ENCODE results near the gene FAM199X.

FAM199X gene

DNA sequence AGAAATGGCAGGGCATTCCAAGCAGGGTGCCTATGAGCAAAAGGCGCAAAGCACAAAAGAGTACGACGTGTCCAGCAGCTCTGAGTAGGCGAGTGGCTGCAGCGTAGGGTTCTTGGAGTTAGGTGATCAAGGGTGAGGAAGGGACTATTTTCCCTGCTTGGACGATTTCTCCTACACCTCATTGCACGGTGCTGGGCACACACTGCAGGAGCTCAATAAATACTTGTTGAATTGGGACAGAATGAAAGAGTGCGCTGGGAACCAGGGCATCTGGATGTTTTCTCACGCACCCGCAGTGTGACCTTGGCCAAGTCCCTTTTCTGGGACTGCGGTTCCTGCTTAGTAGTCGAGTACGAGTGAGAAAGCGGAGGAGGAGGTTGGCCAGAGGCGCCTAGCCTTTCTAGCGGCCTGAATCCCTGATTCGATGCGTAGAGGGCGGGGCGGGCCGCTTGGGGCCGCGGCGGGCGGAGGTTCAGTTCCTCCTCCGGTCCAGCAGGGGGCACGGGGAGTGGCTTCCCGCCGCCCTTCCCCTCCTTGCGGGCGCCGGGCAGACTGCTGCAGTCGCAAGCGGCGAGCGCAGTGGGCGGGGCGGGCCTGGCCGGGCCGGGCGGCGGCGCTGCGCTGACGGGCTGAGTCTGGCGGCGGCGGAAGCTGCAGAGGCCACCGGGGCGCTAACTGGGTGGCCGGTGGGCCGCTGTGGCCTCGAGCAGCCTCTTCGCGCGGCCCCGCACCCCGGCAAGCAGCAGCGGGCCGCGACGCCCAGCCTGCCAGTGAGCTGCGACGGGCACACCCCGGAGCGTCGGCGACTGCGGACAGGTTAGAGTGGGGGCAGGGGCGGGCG lies at the start of gene FAM199X:
FAM199X (plus strand) TSS at position 560 of the 841 bp plus-strand sequence. CDS start 333 bp downstream, outside the sequence.
- peak; percentile 11 for DNase-seq

DNA sequence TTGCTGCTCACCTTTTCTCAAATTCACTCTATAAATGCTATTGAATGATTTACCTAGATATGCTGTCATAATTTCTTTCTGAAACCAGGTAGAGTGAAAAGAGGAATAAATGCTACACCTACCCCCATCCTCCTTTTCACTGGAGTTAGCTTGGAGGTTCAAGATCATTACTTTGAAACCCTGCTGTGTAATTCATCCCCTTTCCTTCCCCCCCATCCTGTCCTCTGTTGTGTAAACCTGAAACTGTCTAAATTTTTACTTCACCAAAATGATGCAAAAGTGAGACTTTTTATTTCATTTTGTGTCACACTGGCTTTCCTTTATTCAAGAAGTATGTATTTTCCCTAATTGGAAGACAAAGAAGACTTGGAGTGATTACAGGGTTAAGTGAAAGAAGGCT lies 48.5 kb upstream of the FAM199X start:
- no peak for DNase-seq

DNA sequence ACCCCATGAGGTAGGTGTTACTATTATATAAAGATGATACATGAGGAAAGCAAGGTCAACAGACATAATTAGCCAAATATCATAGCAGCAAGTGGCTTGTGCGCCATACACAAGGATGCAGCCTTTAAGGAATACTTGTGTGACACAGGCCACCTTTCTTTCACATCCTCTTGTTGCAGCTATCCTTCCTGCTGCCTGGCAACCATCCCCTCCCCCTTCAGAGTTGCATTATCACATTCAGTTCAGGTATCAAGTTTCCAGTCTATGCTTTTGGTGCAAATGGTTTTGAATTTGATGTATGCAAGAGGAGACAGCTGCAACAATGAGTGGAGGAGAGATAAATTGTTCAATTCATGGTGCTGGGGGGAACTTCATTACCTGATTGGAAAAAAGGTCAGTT lies 47.5 kb upstream of the FAM199X start:
- DNase-seq = no peak

DNA sequence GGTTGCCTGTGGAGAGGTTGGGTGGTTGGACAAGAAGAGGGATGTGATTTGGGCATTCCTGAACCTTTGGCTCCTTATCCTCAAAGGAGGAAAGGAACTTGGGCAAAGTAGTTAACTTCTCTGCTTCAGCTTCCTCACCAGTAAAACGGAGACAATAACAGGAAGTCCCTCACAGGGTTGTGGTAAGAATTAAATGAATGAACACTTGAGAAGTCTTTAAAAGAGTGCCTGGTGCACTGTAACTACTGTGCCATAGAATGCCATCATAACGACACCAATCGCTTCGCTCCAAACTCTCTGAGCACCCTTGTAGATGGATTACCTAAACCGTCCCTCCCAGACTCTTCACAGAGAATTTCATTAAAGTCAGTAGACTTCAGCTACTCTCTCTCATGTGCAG lies 43.4 kb upstream of the FAM199X start:
- peak; percentile 1 for DNase-seq

DNA sequence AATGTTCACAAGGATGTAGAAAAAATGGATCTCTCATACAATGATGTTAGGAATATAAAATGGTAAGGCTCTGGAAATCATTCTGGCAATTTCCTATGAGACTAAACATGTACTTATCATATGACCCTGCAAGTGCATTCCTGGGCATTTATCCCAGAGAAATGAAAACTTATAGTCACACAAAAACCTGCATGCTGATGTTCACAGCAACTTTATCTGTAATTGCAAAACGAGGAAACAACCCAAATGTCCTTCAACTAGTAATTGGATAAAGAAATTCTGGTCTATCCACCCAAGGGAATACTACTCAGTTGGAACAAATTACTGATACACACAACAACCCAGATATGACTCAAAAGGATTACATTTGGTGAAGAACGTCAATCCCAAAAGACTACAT lies 39.4 kb upstream of the FAM199X start:
- DNase-seq = no peak

DNA sequence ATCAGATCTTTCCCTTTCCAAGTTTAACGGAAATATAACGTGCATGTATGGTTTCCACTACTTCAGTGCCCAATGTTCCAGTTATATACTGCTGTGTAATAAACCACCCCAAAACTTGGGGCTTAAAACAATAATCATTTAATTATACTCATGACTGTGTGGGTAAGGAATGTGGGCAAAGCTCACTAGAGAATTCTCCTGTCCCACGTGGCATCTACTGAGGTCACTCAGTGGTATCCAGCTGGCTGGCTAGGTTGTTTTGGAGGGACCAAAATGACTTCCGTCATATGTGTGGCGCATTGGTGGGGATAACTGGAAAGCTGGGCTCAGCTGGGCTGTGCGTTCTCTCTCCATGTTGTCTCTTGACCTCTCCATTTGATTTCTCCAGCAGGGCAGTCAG lies 35.4 kb upstream of the FAM199X start:
- no peak for DNase-seq

DNA sequence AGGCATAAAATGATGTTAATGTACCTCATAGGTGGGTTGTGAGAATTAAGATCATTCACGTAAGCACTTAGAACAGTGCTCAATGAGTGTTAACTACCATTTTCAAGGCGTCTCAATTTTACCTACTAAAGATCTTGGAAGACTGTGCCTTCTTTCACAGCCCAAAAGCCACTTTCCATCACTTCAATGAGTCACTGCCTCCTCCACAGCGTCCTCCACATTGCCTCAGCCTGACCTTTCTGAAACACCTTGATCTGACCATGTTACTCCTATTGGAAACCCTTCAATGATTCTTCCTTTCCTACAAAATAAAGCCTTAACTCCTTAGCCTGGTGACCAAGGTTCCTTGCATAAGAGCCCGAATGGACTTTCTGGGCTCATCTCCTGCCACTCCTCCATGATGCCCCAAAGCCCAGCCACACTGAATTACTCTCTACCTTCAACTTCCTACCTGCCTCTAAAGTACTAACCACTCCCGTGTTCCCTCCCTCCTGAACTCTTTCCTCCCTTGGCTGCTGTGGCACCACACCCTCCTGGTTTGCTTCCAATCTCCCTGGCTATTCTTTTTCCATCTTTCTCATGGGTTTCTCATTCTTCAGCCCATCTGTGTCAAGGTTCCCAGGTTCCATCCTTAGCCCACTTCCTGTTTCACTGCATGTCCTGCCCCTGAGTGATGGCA lies 31.5 kb upstream of the FAM199X start:
- no peak for DNase-seq

DNA sequence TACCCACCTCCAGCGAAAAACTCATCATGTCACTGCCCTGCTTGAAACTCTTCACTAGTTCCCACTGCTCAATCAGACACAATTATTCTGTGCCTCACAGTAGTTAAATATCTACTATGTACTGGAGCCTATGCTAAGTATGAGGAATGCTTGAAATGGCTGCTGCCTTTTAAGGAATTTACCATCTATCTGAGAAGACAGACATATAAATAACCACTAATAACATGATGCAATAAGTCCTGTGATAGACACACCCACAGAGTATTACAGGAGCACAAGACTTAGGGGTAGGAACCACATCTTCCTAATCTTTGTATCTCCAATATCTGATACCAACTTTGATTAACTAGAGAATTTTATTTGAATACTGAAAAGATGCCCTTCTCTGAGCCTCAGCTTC lies 30.6 kb upstream of the FAM199X start:
- DNase-seq = no peak

DNA sequence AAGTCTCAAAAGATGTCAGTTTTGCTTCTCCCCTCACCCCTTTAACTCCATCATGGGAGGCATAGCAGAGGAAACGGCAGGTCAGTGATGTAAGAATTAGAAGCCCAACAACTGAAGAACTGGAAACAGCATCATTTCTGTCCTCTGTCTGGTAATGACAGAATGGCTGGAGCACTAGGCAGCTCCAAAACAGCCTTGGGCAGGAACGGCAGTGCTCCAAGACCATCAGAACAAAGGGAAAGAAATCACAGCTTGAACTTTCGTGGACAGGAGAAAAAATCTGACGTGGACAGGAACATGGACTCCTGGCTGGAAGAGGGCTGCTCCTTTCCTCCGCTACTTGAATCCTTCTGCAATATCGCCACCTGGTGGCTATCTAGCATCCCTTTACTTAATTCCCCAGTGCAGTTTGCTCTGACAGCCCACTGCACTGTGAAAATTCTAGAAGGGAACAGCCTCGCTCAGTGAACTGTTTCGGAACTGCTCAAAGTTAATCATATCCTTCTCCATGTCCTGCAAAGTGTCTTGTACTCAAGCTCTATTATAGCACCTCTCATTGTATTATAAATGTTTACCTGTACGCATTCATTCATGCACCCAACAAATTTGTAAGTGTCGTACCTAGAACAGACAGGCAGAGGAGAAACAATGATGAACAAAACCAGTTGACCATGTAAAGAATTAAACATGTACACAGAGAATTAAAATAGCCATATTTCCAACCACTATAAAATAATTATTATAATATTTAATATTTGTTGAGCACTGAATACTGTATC lies 29.8 kb upstream of the FAM199X start:
- no peak for DNase-seq

DNA sequence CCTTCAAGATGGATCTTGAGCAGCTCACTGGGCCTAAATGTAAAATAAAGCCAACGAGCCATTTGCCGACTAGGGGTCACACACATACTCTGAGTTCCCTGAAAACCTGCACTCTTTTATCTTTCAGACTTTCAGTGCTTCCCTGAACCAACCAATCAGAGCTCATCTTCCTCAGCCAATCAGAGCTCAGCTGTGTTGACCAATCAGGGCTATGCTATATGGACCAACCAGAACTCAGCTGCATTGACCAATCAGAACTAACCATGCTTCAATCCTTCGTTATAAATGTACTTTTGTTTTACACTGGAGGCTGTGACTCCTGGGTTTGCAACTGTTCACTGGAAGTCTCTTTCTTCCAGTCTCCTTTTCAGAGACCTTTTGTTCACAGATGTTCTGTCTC lies 28.8 kb upstream of the FAM199X start:
- DNase-seq = no peak

DNA sequence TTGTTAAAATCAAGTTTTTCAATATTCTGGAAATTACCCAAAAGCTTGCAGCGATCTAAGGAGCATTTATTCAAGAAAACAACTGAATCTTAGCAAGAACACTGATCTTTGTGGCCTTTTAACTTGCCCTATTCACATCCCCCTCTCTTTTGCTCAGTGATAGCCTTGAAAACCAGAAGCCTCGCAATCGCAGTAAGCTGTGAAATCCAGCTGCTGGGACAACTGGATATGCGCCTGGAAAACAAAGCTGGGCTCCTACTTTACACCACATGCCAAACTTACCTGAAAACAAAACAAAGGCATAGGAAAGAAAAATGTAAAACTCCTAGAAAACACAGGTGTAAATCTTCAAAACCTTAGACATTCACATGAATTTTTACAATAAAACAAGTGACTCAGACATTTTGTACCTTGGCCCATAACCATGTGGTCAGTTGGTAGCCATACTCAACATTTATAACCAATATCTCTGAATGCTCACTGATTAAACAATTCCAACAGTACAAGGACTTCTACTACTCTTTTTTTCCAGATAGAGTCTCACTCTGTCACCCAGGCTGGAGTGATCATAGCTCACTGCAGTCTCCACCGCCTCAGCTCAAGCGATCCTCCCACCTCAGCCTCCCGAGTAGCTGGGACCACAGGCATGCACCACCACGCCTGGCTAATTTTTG lies 25.0 kb upstream of the FAM199X start:
- no peak for DNase-seq

DNA sequence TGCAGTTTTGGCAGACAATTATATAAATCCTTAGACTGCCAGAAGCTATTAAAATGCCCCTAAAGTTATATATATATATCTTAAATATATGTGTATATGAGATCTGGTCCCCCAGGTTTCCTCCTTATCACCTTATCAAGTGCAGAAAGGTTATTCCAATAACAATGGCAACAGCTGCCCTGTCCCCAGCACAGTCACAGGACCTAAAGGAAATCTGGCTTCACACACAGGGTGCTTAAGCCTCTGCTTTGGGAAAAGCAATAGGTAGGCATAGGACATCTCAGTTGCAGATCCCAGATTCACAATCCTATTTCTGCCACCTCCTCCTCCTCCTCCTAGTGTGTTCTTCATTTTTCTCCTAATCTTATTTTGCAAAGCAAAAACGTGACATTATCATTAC lies 15.2 kb upstream of the FAM199X start:
- DNase-seq = no peak

DNA sequence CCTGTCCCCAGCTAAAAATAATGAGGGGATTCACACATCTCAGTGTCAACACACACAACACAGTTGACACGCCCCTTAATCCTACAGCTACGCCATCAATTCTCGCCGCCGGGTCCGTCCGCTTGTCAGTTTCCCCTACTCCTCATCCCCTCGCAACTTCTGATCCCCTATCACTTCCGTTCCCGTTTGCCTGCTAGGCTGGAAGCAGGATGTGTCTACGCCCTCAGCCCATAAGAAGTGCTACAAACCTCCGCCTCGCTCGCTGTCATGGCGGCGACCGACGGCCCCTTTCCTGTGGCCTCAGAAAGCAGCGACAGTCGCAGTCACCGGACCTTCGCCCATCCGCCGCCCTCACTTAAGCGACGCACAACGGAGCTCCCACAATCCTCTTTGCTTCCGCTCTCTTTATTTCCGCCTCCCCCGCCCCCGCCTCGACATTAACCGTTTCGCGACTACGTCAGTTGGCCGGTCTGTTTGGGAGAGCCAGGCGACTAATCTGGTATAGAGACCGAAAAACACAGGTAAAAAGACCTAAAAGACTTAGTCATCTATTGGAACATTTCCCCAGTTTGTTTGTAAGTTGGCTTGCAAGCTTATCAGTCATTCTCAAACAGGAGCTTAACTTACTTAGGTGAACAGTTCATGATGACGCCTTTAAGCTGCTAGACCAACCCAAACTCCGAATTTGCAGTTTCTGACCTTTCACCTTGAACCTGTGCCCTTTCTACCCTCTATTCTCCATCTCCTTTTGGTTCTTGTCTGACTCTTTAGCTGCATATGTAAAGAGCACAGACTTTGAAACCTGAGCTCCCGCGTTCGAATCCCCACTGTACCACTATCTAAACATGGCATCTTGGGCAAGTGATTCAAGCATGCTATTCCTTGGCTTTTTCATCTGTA lies 9.4 kb upstream of the FAM199X start, which contains the start of gene SLC25A53:
SLC25A53 (minus strand) TSS at position 380 of the 900 bp plus-strand sequence. CDS start 51,752 bp downstream, outside the sequence.
- peak; percentile 29 for DNase-seq

DNA sequence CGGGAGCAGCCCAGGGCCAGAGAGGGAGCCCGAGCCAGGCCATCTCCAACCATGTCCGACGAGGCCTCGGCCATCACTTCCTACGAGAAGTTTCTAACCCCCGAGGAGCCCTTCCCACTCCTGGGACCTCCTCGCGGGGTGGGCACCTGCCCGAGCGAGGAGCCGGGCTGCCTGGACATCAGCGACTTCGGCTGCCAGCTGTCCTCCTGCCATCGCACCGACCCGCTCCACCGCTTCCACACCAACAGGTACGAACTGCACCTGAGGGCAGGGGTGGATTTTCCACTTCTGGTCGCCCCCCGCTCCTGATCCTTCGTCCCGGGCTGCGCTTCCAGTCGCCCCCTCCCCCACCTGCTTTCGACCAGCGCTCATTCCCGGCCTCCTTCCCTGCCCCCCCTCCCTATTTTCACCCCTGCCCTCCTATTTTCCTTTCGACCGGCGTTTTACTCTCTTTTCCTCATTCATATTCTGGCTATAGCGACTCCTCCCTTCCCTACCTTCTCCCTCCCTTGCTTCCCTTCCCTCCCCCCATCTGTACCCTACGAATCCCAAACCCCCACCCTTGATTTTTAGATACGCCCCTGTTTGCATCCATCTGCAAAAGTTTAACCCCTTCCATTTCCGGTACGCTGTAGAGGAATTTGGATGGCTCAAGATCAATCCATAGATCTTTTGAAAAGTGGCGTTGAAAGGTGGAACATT lies 633 bp downstream of the FAM199X start:
- no peak for DNase-seq

DNA sequence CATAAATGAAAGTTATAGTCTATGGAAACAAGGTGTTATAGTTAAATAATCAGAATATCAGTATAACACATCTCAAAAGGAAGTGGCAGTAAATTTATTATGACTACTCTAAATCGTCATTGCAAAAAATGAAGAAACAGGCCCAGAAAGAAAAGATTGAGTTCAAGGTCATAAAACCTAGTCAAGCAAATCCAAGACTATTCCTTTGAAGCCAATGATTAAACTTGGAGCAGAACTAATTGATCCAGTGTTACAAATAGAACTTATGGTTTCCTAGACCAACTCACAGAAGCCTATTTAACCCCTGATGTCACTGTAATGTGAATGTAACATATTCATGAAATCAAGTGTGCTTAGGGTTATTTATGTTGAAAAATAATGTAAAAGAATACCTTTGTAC lies 1.9 kb downstream of the FAM199X start:
- DNase-seq = no peak

DNA sequence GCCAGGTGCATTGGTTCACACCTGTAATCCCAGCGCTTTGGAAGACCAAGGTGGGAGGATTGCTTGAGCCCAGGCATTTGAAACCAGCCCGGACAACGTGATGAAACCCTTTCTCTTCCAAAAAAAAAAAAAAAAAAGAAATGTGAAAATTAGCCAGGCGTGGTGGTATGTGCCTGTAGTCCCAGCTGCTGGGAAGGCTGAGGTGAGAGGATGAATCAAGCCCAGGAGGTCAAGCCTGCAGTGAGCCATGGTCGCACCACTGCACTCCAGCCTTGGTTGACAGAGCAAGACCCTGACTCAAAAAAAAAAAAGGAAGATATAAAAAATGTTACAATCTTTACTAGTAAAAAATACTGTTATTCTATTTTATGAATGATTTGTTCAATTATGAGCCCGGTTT lies 5.9 kb downstream of the FAM199X start:
- no peak for DNase-seq

DNA sequence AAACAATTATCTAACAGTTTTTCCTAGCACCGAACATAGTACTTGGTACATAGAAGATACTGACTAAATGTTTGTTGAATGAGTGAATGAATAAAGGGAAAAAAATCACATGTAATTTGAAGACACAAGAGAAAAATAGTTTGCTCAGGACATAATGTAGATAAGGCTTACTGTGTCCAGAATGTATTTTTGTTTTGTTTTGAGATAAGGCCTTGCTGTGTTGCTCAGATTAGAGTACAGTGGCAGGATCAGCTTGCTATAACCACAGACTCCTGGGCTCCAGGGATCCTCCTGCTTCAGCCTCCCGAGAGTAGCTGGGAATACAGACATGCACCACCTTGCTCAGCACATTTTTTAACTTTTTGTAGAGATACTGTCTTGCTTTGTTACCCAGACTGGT lies 6.5 kb downstream of the FAM199X start:
- DNase-seq = no peak

DNA sequence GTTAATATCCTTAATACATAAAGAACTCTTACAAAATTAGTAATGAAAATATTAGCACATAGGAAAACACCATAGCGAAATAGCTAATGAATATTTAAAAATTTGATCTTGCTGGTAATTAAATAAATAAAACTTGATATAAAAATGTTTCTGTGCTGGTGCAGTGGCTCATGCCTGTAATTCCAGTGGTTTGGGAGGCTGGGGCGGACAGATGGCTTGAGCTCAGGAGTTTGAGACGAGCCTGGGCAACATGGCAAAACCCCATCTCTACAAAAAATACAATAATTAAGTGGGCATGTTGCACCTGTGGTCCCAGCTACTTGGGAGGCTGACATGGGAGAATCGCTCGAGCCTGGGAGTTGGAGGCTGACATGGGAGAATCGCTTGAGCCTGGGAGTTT lies 7.6 kb downstream of the FAM199X start:
- DNase-seq = no peak

DNA sequence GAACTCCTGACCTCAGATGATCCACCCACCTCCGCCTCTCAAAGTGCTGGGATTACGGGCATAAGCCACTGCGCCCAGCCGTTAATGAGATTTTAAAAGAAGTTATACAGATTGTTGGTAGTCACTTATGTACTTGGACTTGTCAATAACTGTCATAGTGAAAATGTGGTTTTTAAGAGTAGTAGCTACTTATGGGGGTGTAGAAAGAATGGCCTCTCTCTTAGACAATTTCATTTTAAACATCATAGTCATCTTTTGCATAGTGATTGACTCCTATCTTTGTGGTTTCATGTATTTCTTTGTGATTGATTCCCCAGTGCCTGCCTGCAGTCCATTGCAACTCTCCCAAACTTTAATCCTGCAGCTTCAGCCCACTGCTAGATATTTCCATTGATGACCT lies 17.4 kb downstream of the FAM199X start:
- DNase-seq = no peak

DNA sequence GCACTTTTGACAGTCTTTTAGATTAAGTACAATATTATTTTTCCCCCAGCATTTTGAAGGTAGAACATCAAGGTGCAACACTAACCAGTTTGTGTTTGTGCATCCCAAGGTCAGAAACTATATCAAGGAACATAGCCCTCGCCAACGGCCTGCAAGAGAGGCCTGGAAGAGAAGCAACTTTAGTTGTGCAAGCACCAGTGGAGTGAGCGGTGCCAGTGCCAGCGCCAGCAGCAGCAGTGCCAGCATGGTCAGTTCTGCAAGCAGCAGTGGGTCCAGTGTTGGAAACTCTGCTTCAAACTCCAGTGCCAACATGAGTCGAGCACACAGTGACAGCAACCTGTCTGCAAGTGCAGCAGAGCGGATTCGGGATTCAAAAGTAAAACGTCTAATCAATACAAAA lies 21.7 kb downstream of the FAM199X start:
- DNase-seq = no peak

DNA sequence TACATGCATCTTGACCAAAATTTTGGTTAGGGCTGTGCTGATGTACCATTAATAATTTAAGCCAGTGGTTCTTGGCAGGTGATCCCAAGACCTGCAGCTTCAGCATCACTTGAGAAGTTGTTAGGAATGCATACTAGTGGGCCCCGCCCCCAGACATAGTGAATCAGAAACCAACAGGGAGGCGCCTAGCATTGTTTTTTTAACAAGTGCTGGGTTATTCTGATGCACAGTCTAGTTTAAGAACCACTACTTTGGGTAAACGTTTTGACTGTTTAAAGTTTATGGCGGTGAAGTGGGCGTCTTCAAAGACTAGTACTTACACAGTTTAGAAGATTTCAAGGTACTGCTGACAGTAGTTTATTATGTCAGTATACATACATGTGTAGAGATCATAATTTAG lies 23.6 kb downstream of the FAM199X start:
- DNase-seq = no peak
